MCF 10A (cell line): ENCODE measurements around the gene CCDC57. TPM values are rescaled to one million over a fixed set of nuclear protein-coding genes. Genes with fewer than 3 reads are reported as not detected.

Experiments used
- BruUV-seq: library from RNA; stranded (reverse); fragments of 400-500 nt; replicated peaks from 2 replicates; lab custom pipeline; 2021; lab: Mats Ljungman, UMichigan
- CTCF ChIA-PET: fragments of 300-600 bp; sonication (Branson Sonifier 250); formaldehyde crosslinking; extraction: SDS; loops from one replicate; lab custom pipeline; 2021; ENCODE audit warnings: antibody characterized with exemption, inconsistent platforms; lab: Yijun Ruan, JAX
- POLR2A ChIA-PET: fragments of 300-600, 350-650 bp; sonication (Branson Sonifier 250); formaldehyde crosslinking; extraction: SDS; loops from one replicate; lab custom pipeline; 2020; ENCODE audit warnings: antibody characterized with exemption, inconsistent platforms; lab: Yijun Ruan, JAX
- DNase-seq: peaks from one replicate; pipeline ENCODE4 v3.0.0-alpha.2; 2018; ENCODE audit not compliant: unreplicated experiment
- H3K27ac Mint-ChIP-seq: one replicate; pipeline ENCODE4 v1.8.0; 2022; ENCODE audit warnings: mild to moderate bottlenecking, low read depth, mixed read lengths; ENCODE audit not compliant: unreplicated experiment
- H3K27me3 Mint-ChIP-seq: one replicate; pipeline ENCODE4 v1.8.0; 2022; ENCODE audit warnings: mixed read lengths; ENCODE audit not compliant: insufficient read depth, unreplicated experiment
- H3K36me3 Mint-ChIP-seq: one replicate; pipeline ENCODE4 v1.8.0; 2022; ENCODE audit warnings: mild to moderate bottlenecking, moderate library complexity, mixed read lengths; ENCODE audit not compliant: insufficient read depth, unreplicated experiment
- H3K4me1 Mint-ChIP-seq: one replicate; pipeline ENCODE4 v1.8.0; 2022; ENCODE audit warnings: mixed read lengths; ENCODE audit not compliant: insufficient read depth, unreplicated experiment
- H3K4me3 Mint-ChIP-seq: one replicate; pipeline ENCODE4 v1.8.0; 2022; ENCODE audit warnings: mild to moderate bottlenecking, moderate library complexity, mixed read lengths; ENCODE audit not compliant: unreplicated experiment
- H3K9me3 Mint-ChIP-seq: one replicate; pipeline ENCODE4 v1.8.0; 2022; ENCODE audit warnings: mixed read lengths; ENCODE audit not compliant: unreplicated experiment
- CTCF ChIP-seq: fragments of 200-600 bp; IDR thresholded peaks from one replicate; pipeline ENCODE4 v1.8.0; 2022; ENCODE audit warnings: antibody characterized with exemption, mild to moderate bottlenecking; ENCODE audit not compliant: unreplicated experiment
- intact Hi-C: fragments of 100-400 bp; cut with micrococcal nuclease; formaldehyde crosslinking; loops from 2 replicates; pipeline ENCODE4 v1.14.1; 2022
- total RNA-seq: library from RNA; stranded (reverse); gene quantifications from 2 replicates; pipeline ENCODE4 v1.2.3, GENCODE V29; 2022

CCDC57 gene
- total RNA-seq, 1 experiment from 2014 or later = 86.8 TPM

- no peak for TF ChIP-seq CTCF
- no peak for DNase-seq
- Mint-ChIP-seq H3K27me3 (no peaks in the 10 kb centered on the region), H3K9me3 (no peaks in the 10 kb centered on the region), H3K27ac (peak overlapping the region; percentile 46), H3K4me3 (no peak overlapping the region), H3K36me3 (peaks cover 38% of the 10 kb centered on the region), H3K4me1 (no peaks in the 10 kb centered on the region)
- ChIA-PET CTCF (no interaction called here), POLR2A (interaction anchor here (0.7 to 1.3 kb wide), 2 partner anchors 8 to 16 kb away, joined by 3 read pairs; no protein-coding TSS in a partner anchor)
- intact Hi-C loops = no loop called here
- BruUV-seq = no TSS peak
These were observed 39.1 kb downstream of the CCDC57 start for GRCh38 chr17:82173351-82174041.

GRCh38 chr17:82172486-82173160 lies 40.0 kb downstream of the CCDC57 start:
- CTCF ChIA-PET = interaction anchor here (0.6 kb wide), 2 partner anchors 213 to 225 kb away, joined by 3 to 4 read pairs; no protein-coding TSS in a partner anchor

GRCh38 chr17:82171750-82172375 lies 40.8 kb downstream of the CCDC57 start:
- H3K36me3 Mint-ChIP-seq = peaks cover 41% of the 10 kb centered on the region
- H3K9me3 Mint-ChIP-seq = no peaks in the 10 kb centered on the region
- DNase-seq = no peak
- intact Hi-C loops = no loop called here
- no peaks in the 10 kb centered on the region for H3K27me3 Mint-ChIP-seq
- ChIA-PET CTCF (no interaction called here), POLR2A (interaction anchor here (0.6 kb wide), 1 partner anchor 134 kb away, joined by 3 read pairs; the partner anchor contains the start of gene DCXR)
- BruUV-seq = no TSS peak
- TF ChIP-seq CTCF = no peak
- H3K27ac Mint-ChIP-seq = no peak overlapping the region
- no peaks in the 10 kb centered on the region for H3K4me1 Mint-ChIP-seq
- no peak overlapping the region for H3K4me3 Mint-ChIP-seq

More at GRCh38 chr17:82172486-82173160, 40.0 kb downstream of the CCDC57 start:
- no peaks in the 10 kb centered on the region for H3K4me1 Mint-ChIP-seq
- peaks cover 39% of the 10 kb centered on the region for H3K36me3 Mint-ChIP-seq
- H3K9me3 Mint-ChIP-seq = no peaks in the 10 kb centered on the region
- TF ChIP-seq CTCF = no peak
- POLR2A ChIA-PET = interaction anchor here (0.6 to 1.3 kb wide), 3 partner anchors 9 to 135 kb away, joined by 3 read pairs; partner anchors contain the start of gene DCXR
- no TSS peak for BruUV-seq
- intact Hi-C loops = no loop called here
- H3K27ac Mint-ChIP-seq = peak overlapping the region; percentile 46
- no peaks in the 10 kb centered on the region for H3K27me3 Mint-ChIP-seq
- no peak overlapping the region for H3K4me3 Mint-ChIP-seq
- DNase-seq = no peak
